Esophagus muscularis mucosa (tissue), 4 donors: ENCODE measurements around the gene HOTAIR. TPM values are rescaled to one million over a fixed set of nuclear protein-coding genes. Genes with fewer than 3 reads are reported as not detected.

Experiments
- DNase-seq: peaks from one replicate; pipeline ENCODE4 v3.0.0-alpha.2; 2017; ENCODE audit errors: extremely low spot score
- H3K27ac ChIP-seq, 4 donors: fragments of 200-600 bp; sonication (generic); replicated peaks in 1 of 4; 1 replicate in 3 of 4; 2 replicates in 1 of 4; pipeline ENCODE4 v1.5.1; 2016 to 2019; ENCODE audit warnings: mild to moderate bottlenecking in 1 of 4
- H3K27me3 ChIP-seq, 4 donors: fragments of 200-600 bp; sonication (generic); one replicate each; pipeline versions ENCODE4 v1.5.1 to v1.6.0; 2016 to 2019
- H3K36me3 ChIP-seq, 4 donors: fragments of 200-600 bp; sonication (generic); one replicate each; pipeline ENCODE4 v1.5.1; 2016 to 2019
- H3K4me1 ChIP-seq, 4 donors: fragments of 200-600 bp; sonication (generic); one replicate each; pipeline ENCODE4 v1.5.1; 2016 to 2019
- H3K4me3 ChIP-seq, 4 donors: fragments of 200-600 bp; sonication (generic); 1 replicate in 2 of 4; 2 replicates in 2 of 4; pipeline ENCODE4 v1.5.1; 2016 to 2019; ENCODE audit warnings: mild to moderate bottlenecking in 4 of 4, moderate library complexity in 1 of 4
- H3K9me3 ChIP-seq, 4 donors: fragments of 200-600 bp; sonication (generic); 1 replicate in 3 of 4; 2 replicates in 1 of 4; pipeline ENCODE4 v1.5.1; 2016 to 2019
- CTCF ChIP-seq, 3 experiments: fragments of 200-600 bp in 2 of 3; fragments of 450-650 bp in 1 of 3; sonication (generic) in 2 of 3; IDR thresholded peaks; one replicate each; pipeline ENCODE4 v1.5.1; 2017 to 2019; ENCODE audit warnings: antibody characterized with exemption in 3 of 3, mild to moderate bottlenecking in 2 of 3, moderate library complexity in 1 of 3
- EP300 ChIP-seq: sonication (generic); formaldehyde crosslinking; IDR thresholded peaks from one replicate; pipeline ENCODE4 v1.6.1; 2017; ENCODE audit warnings: antibody characterized with exemption
- POLR2A ChIP-seq: fragments of 450-650 bp; IDR thresholded peaks from one replicate; pipeline ENCODE4 v1.6.1; 2017; ENCODE audit warnings: antibody characterized with exemption, moderate library complexity, mild to moderate bottlenecking, low read depth
- POLR2AphosphoS5 ChIP-seq, 2 donors: sonication (generic); formaldehyde crosslinking; IDR thresholded peaks; one replicate each; pipeline ENCODE4 v1.6.1; 2017; ENCODE audit warnings: antibody characterized with exemption in 2 of 2
- WGBS: methylation state at CpG from one replicate; pipeline ENCODE4 v1.1.5; 2018; 5-methylcytosine and 5-hydroxymethylcytosine counted together
- intact Hi-C: fragments of 100-400 bp; cut with DNase I; formaldehyde crosslinking; loops from one replicate; pipeline ENCODE4 v1.15.1; 2023
- total RNA-seq, 4 donors: library from RNA; depleted of rRNA; stranded (reverse); fragments of >200 nt; gene quantifications; one replicate each; pipeline versions ENCODE4 v1.1.0 to v1.2.1, GENCODE V29; 2016

HOTAIR gene
- total RNA-seq, 4 donors from 2014 or later = not detected

- Histone ChIP-seq H3K36me3 (no peaks in the 10 kb centered on the region), H3K9me3 (no peaks in the 10 kb centered on the region), H3K27me3 (peaks cover 0 to 100% (median 82%) of the 10 kb centered on the region in 4 donors), H3K4me1 (peaks cover 4 to 29% (median 18%) of the 10 kb centered on the region in 4 donors), H3K4me3 (no peak overlapping the region), H3K27ac (no peak overlapping the region)
- DNase-seq = no peak
- intact Hi-C loops = no loop called here
- TF ChIP-seq CTCF (IDR thresholded peaks at IDR 0.05) = no peak
These were observed 27.0 kb downstream of the HOTAIR start for GRCh38 chr12:53947743-53948142.

GRCh38 chr12:53944907-53945847, 29.6 kb downstream of the HOTAIR start:
- H3K27me3 ChIP-seq = peaks cover 0 to 100% (median 75%) of the 10 kb centered on the region in 4 donors
- H3K9me3 ChIP-seq = no peaks in the 10 kb centered on the region
- H3K4me3 ChIP-seq = no peak overlapping the region
- intact Hi-C loops = no loop called here
- no peak overlapping the region for H3K27ac ChIP-seq
- no peak for TF ChIP-seq CTCF (IDR thresholded peaks at IDR 0.05)
- H3K36me3 ChIP-seq = no peaks in the 10 kb centered on the region
- peaks cover 0 to 13% (median 2%) of the 10 kb centered on the region in 4 donors for H3K4me1 ChIP-seq
- DNase-seq = no peak
- WGBS = 4% methylated on average over 43 of the region's 51 CpGs

- H3K27me3 ChIP-seq = peaks cover 5 to 100% (median 75%) of the 10 kb centered on the region in 4 donors
- intact Hi-C loops = no loop called here
- WGBS = 22% methylated on average over 4 of the region's 4 CpGs
- peaks cover 0 to 18% (median 8%) of the 10 kb centered on the region in 4 donors for H3K4me1 ChIP-seq
- DNase-seq = no peak
- no peak overlapping the region for H3K4me3 ChIP-seq
- no peaks in the 10 kb centered on the region for H3K36me3 ChIP-seq
- no peak overlapping the region for H3K27ac ChIP-seq
- H3K9me3 ChIP-seq = no peaks in the 10 kb centered on the region
- TF ChIP-seq POLR2A (no peak), CTCF (IDR thresholded peaks at IDR 0.05) (no peak), EP300 (no peak), POLR2AphosphoS5 (IDR thresholded peaks at IDR 0.05) (no peak)
These were observed 30.5 kb downstream of the HOTAIR start for GRCh38 chr12:53944209-53944608.

- Histone ChIP-seq H3K4me3 (no peak overlapping the region), H3K27ac (no peak overlapping the region), H3K4me1 (peaks cover 6 to 32% (median 22%) of the 10 kb centered on the region in 4 donors), H3K36me3 (no peaks in the 10 kb centered on the region), H3K27me3 (peaks cover 9 to 100% (median 83%) of the 10 kb centered on the region in 4 donors), H3K9me3 (no peaks in the 10 kb centered on the region)
- DNase-seq = no peak
- WGBS = 33% methylated on average over 2 of the region's 2 CpGs
- intact Hi-C loops = no loop called here
- no peak for TF ChIP-seq EP300
- no peak for TF ChIP-seq POLR2A
- no peak for TF ChIP-seq POLR2AphosphoS5 (IDR thresholded peaks at IDR 0.05)
- TF ChIP-seq CTCF (IDR thresholded peaks at IDR 0.05) = no peak
These were observed 32.2 kb downstream of the HOTAIR start for GRCh38 chr12:53942467-53942997.
